HG03135 (cell line): Measurements from ENCODE around the gene SLC17A1.

Experiments
- ATAC-seq: cut with Tn5 transposase; IDR thresholded peaks from one replicate; pipeline ENCODE4 v1.9.1; 2021; ENCODE audit warnings: mild to moderate bottlenecking, moderate library complexity; ENCODE audit not compliant: unreplicated experiment

The SLC17A1 gene

DNA sequence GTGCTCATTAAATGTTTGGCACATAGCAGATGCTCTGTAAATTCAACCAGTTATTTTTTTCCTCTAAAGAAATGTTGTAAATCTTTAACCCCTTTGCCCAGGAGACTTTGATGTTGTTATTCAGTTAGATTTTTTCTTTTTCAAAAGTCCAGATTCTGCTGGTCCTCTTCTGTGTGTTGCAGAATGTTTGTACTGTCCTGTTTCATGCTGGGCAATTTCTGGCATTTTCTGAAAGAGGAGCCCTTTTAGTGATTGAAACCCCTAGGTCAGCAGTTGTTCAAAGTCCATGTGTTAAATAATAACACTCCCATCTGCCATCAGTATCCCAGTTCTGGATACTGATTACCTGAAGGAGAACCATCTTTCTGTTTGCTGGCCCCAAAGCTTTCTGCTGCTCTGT, 1.3 kb upstream of the SLC17A1 start:
- ATAC-seq = no peak

DNA sequence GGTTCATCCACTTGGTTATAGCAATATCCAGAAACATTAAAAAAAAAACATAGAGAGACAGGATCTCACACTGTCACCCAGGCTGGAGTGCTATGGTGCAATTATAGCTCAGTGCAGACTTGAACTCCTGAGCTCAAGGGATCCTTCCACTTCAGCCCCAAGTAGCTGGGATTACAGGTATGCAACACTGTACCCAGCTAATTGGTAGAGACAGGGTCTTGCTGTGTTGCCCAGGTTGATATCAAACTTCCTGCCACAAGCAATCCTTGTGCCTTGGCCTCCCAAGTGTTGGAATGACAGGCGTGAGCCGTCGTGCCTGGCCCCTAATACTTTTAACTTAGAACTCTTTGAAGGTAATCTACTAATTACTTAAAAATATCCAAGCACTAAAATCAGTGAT, 818 bp upstream of the SLC17A1 start:
- no peak for ATAC-seq

DNA sequence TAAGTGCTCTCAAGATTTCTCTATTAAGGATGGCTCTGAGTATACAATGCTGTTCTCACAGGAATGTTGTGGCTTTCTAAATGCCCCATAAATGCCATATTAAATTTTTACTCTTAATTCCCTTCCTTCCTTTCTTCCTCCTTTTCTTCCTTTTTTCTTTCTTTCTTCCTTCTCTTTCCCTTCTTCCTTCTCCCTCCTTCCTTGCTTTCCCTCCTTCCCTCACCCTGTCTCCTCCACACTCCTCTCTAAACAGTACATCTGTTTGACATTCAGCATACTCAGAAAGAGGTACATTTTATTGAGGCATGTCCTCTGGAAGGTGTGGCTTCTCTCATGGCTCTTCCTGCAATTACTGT, 433 bp upstream of the SLC17A1 start:
- ATAC-seq = no peak

DNA sequence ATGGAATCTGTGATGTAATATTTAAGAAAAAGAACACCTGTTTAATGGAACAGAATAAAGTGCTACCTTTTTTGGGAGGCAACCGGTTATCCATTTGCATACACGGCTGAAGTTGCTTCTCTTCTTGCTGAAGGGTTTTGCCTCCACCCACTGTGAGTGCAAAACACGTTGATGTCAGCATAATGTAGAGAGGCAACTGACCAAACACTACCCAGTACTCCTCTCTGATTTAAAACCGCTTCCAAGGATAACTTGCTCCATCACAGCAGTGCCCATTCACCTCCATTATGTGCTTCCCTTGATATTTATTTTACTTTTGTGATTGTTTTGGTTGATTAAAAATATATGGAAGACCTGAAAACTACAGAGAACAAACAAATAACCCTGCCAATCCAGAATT, 1.4 kb downstream of the SLC17A1 start:
- ATAC-seq = no peak

DNA sequence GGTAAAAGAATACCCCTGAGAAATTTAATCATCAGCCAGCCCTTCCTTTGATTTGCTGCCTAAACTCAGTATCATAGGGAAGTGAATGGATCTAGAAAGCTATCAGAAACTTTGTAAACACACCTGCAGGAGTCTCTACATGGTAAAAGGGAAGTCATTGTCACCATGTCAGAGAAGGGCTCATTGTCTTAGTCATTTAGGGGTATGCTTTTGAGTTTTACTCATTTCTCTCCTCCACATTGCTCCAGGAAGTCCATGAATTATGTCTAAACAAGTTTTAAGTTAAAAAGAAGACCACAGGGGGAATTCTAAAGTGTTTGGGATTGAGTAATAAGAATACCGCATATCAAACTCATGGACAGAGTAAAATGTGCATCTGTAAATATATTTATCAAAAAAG, 2.5 kb downstream of the SLC17A1 start:
- ATAC-seq = no peak

DNA sequence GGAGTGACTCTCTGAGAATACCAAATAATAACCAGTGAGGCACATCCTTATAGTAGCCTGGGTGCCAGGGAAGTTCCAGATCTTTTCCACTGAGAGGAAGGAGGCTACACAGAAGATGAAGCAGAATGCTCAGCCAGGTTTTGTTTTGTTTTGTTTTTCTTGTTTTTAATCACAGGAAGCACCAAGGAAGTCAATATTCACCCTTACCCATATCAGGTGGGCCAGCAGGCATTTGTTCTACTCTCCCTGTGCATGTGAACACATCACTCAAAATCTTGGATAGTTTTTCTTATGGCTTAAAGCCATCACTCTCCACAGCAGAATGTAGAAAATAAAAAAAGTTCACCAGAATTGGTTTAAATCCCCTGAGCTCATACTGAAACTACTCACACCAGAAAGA, 10.5 kb downstream of the SLC17A1 start:
- ATAC-seq = no peak

DNA sequence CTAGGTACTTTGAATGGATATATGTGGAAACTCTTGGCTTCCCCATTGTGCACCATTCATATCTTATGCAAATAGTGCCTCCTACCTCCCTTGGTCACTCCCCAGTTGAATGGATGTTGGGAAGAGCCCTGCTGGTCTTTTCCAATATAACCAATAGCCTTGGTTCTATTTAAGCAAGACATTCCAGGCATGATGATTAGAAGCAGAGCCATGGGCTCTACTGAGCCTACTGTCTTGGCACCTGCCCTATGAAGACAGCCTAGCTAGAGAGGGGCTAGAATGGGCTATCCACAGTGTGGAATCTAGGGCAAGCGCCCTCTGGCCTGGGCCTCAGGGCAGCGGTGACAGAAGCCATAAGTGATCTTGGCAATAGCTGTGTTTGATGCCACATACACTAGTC, 15.6 kb downstream of the SLC17A1 start:
- no peak for ATAC-seq

DNA sequence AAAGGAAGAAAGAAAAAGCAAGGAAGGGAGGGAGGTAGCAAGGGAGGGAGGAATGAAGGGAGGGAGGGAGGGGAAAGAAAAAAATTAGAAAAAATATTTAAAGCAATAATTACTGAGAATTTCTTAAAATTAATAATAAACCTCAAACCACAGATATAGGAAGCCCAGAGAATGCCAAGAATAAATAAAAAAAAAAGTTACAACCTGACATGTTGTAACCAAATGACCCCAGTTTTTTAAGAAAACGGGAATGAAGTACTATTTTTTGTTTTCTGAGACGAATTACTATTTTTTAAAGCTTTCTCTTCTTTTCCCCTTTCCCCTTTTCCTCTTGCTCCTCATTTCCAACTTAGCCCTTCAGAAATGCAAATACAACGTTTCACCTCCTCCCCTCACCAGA, 16.7 kb downstream of the SLC17A1 start:
- no peak for ATAC-seq

DNA sequence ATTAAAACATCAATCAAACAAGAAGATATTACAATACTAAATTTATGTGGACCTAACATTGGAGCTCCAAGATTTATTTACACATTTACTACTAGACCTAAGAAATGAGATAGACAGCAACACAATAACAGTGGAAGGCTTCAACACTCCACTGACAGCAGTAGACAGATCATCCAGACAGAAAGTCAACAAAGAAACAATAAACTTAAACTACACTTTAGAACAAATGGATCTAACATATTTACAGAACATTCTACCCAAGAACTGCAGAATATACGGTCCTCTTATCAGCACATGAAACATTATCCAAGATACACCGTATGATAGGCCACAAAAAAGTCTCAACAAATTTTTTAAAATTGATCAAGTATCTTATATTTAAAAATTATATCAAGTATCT, 27.0 kb downstream of the SLC17A1 start:
- no peak for ATAC-seq

DNA sequence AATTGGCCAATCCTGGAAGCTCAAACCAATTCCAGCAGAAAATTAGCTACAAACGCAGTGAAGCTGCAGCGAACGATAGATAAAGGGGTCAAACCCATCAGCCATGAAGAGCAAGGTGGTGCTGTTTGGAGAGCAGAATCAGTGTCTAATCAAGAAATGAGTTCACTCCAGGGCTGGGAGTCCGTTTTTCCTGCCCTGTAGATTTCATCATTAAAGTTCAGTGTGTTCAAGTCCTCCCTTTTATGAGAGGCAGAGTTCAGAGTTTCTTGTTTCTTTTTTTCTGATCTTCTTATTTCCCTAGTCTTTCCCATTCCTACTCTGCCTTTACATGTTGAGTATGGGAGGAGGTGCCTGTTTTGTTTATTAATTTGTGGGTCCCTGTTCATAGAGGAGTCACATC, 30.4 kb downstream of the SLC17A1 start:
- ATAC-seq = no peak

DNA sequence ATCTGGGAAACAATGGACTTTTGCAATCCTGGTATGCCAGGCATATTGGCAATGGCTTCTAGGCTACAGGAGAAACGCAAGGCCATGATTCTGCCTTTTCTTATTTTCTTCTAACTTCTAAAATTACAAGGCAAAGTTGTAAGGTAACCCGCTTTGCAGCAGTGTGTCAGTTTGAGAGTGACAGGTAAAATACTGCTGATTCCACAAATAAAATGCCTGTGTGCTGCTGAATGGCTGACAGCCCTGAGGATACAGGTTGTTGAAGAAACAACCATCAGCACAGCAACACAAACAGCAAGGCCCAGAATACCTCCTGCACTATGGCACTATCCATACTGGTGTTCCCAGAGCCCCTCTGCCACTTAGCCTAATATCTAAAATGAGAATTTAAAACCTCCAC, 37.1 kb downstream of the SLC17A1 start:
- no peak for ATAC-seq

DNA sequence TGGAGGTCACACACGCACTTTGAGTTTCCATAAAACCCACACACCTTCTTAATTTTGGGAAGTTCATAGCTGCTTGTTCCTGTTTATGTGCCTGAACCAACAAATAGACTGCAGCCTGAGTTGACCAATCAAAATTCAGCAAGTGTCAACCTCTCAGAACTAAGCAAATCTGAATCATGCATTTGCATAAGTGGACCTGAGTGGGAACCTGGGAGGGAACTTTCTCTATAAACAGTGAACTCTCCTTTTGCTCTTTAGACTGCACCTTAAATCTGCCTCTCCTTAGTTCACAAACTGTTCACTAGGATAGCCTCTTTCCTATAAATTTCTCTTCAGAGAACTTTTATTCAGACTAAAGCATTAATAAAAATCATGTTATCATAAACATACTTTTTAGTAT, 37.9 kb downstream of the SLC17A1 start:
- ATAC-seq = no peak

DNA sequence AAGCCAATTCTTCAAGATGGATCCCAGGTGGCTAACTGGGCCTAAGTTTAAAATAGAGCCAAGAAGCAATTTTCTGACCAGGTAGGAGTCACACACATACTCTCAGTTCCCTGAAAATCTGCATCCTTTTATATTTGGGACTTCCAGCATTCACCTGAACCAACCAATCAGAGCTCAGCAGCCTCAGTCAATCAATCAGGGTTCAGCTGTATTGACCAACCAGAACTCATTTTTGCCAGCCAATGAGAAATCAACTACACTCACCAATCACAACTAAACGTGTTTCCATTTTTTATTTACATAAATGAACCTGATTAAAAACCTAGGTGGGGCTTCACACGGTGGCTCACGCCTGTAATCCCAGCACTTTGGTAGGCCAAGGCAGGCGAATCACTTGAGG, 39.8 kb downstream of the SLC17A1 start:
- no peak for ATAC-seq

DNA sequence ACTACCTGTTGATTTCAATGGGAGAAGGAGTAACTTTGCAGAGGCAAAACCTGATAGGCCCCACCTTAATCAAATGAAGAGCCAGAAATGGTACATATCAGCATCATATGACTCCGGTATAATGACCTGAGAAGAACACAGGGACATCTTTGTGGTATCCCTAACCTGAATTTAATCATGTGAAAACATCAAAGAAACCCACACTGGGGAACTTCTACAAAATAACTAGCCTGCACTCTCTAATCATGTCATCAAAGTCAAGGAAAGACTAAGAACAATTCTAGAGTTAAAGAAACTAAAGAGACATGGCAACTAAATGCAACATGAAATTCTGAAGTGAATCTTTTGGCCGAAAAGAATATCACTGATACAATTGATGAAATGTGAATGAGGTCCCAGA, 42.4 kb downstream of the SLC17A1 start:
- ATAC-seq = no peak

DNA sequence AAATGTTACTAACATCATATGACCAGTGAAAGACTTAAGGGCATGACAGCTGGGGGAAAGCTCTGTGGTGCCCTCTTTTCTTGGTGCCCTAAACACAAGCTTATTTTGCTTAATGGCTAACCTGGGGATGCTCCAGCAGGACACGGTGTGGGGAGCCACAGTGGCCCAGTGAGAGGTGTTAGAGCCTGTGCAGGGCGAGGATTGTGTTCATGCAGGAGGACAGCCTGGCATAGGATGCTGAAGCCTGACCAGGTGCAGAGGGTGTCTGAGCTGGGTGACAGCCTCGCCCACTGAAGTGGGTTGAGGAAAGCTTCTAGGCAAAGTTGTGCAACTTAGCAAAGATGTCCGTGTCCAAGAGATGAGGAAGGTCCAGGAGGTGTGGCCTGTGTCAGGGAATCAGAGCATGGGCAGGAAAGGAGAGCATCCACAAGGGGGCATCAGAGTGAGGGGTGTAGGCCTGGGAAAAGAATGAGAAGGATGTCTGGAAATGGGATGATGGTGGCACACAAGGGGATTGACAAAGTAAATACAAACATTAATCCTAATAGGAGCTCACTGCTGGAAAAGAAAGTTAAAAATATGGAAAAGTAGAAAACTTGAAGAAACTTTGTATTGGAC, 43.4 kb downstream of the SLC17A1 start:
- no peak for ATAC-seq

DNA sequence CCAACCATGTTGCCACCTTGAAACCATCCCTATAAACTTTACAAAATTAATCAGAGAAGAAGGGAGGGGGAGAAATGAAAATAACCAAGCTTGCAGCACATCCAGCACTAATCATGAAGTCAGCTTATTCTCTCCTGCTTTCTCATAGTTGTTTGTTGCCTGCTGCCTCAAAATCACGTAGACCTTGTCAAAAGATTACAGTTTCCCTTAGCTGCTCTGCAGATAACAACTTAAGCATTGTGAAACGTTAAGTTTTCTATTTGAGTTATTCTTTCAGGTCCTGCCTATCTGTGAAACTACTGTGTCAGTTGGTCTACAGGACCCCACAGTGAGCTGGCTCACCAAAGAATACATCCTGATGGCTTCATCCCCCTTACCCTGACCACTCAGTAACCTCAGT, 44.4 kb downstream of the SLC17A1 start:
- no peak for ATAC-seq

DNA sequence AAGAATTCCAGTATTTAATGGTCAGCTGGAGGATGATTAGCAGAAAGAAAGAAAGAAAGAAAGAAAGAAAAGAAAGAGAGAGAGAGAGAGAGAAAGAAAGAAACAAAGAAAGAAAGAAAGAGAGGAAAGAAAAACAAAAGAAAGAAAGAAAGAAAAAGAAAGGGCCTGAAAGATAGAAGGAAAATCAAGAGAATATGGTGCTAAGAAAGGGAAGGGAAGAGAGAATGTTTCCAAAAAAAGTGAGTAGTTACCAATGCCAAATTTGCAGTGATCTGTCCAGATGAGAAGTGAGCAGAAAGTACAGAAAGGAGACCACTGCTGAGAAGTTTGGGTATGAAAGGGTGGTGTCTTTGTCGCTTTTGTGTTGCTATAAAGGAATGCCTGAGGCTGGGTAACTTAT, 50.7 kb downstream of the SLC17A1 start:
- no peak for ATAC-seq

DNA sequence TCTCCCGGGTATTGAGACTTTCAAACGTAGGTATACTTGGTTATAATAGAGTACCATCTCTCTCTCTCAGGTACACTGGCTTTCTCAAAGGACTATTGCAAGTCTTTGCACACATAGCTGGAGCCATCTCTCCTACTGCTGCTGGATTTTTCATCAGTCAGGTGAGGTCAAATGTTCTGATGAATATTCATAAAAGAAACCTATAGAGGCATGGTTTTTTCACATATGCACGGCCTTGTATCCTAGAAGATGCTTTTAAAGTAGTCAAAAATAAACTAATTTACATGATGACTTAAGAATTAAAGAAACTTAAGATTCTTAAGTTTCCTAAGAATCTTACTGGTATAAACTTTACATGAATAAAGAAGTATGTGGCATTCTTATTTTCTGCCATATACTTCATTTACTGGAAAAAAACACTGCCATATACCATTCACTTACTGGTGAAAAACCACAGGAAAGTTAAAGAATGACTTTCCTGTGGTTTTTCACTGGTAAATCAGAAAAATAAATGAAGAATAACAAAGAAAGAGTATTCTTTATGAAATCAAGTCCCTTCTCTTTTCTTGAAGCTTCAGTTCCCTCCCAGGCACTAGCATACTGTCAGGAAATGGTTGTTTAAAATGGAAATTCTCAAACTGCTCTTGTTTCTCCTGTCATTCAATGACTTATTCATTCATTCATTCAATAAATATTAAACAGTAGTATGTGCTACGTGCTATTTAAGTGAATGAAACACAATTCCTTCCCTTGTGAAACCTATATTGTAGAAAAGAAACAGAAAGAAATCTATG, 53.8 kb downstream of the SLC17A1 start:
- ATAC-seq = no peak

DNA sequence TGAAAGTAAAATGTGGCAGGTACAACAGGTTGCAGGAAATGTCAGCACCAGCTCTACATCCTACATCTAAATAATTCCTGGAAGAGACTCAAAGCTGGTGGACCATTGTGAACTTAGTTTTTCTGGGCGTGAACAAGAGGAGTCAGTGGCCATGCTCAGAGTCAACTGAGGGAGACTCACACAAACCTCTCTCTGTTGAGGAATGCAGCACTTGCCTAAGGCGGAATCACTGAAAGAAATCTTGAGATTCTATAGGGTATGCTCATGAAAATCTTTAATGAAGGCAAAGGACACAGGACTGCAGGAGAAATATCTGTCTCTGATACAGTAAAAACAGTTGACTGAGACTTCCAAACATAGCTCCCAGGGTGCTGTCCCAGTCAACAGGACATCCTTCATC, 54.8 kb downstream of the SLC17A1 start:
- ATAC-seq = no peak

DNA sequence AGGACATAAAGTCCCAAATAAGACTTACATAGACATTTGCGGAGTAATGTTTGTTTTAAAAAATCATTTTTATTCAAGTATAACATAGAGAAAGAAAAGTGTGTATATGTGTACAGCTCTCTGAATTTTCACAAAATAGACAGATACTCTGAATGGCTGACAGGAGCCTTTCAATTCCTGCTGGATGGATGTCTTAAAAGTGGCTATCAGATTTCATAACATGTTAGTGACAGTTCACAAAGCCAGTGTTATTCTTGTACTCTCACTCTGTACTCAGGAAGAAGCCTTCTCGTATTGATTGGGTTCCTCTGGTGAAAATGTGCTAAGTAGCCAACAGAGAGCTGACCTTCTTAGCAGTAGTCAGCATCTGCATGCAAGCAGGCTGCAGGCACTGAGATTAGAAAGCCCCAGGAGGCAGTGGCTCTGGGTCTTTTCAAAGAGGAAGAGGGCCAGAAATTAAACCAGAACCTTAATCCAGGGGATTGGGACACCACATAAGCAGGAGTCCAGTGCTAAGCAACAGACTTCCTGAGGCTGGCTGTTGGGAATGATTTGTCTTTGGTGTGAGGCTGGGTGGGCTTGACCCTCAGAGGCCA, 57.6 kb downstream of the SLC17A1 start:
- no peak for ATAC-seq

DNA sequence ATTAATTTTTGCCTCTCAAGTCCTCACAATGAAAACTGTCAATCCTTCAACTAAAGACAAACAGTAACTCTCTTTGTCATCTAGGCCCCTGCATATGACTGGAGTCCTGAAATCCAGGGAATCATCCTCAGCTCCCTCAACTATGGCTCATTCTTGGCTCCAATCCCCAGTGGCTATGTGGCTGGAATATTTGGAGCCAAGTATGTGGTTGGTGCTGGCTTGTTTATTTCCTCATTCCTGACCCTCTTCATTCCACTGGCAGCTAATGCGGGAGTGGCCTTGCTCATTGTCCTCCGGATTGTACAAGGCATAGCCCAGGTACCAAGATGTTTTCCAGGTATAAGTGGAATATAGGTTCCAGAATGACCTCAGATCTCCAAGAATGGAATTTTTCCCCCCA, 61.9 kb downstream of the SLC17A1 start:
- ATAC-seq = no peak

DNA sequence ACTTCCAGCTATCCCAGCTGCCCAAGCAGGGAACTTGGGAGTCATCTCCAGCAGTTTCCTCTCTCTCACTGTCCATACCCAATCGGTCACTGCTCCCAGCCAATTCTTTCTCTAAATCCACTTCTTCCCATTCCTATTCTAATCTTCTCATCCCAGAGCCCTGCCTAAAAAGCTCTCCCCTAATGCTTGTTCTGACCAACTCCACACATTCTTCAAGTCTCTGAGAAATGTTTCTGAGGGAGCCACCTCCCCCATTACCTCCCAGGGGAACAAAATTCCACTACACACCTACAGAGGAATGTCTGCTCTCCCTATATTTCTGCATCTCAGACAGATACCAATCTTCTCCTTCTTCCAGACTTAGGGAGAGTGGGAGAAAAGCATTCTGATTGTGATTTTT, 63.3 kb downstream of the SLC17A1 start:
- ATAC-seq = no peak

DNA sequence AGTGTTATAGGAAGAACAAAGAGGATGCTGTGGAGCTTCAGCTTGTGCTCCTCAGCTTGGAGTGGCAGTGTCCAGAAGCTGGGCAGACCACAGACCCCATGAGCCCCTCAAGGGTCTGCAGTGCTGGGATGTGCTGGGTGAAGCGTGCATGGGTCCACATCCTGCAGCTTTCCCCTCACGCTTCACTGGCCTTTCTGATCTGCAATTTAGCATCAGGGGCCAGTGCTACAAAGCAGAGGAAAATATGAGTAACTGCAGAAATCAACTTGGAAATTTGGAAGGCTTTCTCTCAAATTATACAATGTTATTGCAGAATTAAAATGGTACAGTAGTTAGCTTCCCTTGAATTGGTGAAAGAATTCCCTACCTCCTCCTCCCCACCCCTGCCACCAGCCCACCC, 67.2 kb downstream of the SLC17A1 start:
- no peak for ATAC-seq
